Stimulated activated CD4-positive, alpha-beta T cell treated with anti-CD3 and anti-CD28 coated beads, TNF-alpha, amount 100 ng/mL, for 1 hour (primary cell): Measurements from ENCODE around the gene HNRNPAB.
"Not testable (repeated sequence)": the region's sequence is repeated elsewhere in the genome, so short reads cannot be mapped to it uniquely, and the experiment has no call there.

ENCODE experiments used
- DNase-seq, 3 donors: peaks; one replicate each; pipeline ENCODE4 v3.0.0-alpha.2; 2020; ENCODE audit warnings: low read depth in 3 of 3, low spot score in 1 of 3

The HNRNPAB gene

GRCh38 chr5:178196281-178196812 lies 8.0 kb upstream of the HNRNPAB start:
- no peak for DNase-seq

GRCh38 chr5:178196986-178197385 lies 7.3 kb upstream of the HNRNPAB start:
- DNase-seq: no peak

GRCh38 chr5:178198151-178198550 lies 6.2 kb upstream of the HNRNPAB start:
- DNase-seq: not testable (repeated sequence)

GRCh38 chr5:178198706-178199105 lies 5.6 kb upstream of the HNRNPAB start:
- no peak for DNase-seq

- no peak for DNase-seq
Measured at GRCh38 chr5:178199581-178200434, 4.5 kb upstream of the HNRNPAB start.

- no peak for DNase-seq
Measured at GRCh38 chr5:178201221-178201926, 3.0 kb upstream of the HNRNPAB start.

GRCh38 chr5:178201927-178202235 lies 2.5 kb upstream of the HNRNPAB start:
- DNase-seq: no peak

GRCh38 chr5:178202541-178202940 lies 1.8 kb upstream of the HNRNPAB start:
- no peak for DNase-seq

- DNase-seq: no peak
Measured at GRCh38 chr5:178203670-178204181, 607 bp upstream of the HNRNPAB start.

GRCh38 chr5:178204935-178205748 lies 809 bp downstream of the HNRNPAB start:
- DNase-seq: peak; percentile 35 to 58 (median 38)

GRCh38 chr5:178205749-178206047 lies 1.4 kb downstream of the HNRNPAB start:
- DNase-seq: no peak

- no peak for DNase-seq
Measured at GRCh38 chr5:178206166-178207101, 2.1 kb downstream of the HNRNPAB start.

GRCh38 chr5:178207183-178207916 lies 3.0 kb downstream of the HNRNPAB start:
- DNase-seq: no peak

- no peak for DNase-seq
Measured at GRCh38 chr5:178207917-178208280, 3.6 kb downstream of the HNRNPAB start.

- no peak for DNase-seq
Measured at GRCh38 chr5:178208540-178209227, 4.4 kb downstream of the HNRNPAB start.

- DNase-seq: no peak
Measured at GRCh38 chr5:178209334-178210072, 5.2 kb downstream of the HNRNPAB start.

- DNase-seq: no peak
Measured at GRCh38 chr5:178210073-178210535, 5.8 kb downstream of the HNRNPAB start.

- DNase-seq: no peak
Measured at GRCh38 chr5:178210686-178211085, 6.4 kb downstream of the HNRNPAB start.
